NT2/D1 (cell line): Measurements from ENCODE around the gene SH2D3C.

Experiments
- YY1 ChIP-seq: IDR thresholded peaks from 2 replicates; pipeline ENCODE4 v1.6.1; 2011; ENCODE audit not compliant: insufficient read length, insufficient read depth
- ZNF274 ChIP-seq: IDR thresholded peaks from 2 replicates; pipeline ENCODE4 v1.6.1; 2011; ENCODE audit warnings: mild to moderate bottlenecking, low read depth, low read length

DNA sequence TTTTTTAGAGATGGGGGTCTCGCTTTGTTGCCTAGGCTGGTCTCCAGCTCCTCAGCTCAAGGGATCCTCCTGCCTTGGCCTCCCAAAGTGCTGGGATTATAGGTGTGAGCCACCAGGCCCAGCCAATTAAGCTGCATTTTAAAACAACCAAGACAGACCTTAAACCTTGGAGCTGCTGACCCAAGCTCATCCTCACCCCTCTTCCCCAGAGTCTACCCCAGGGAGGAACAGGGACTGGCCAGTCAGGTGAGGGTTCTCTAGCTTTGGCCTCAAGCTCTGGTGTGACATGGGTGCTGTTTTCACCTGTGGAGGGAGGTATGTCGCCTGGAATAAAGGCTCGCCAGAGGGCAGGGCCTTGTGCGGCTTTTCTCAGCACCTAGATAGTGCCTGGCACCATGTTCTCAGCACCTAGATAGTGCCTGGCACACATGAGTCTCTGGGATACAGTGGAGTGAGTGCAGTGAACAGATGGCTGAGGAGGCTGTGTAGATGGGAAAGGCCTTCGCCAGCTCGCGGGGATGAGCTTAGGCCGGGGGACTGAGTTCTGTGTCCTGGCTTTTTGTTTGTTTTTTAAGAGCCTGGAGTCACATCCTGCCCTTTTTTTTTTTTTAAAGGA is 14.7 kb upstream of the SH2D3C start:
- TF ChIP-seq YY1, result no peak
- no peak for TF ChIP-seq ZNF274
